SU-DHL-6 (cell line): Measurements from ENCODE around the gene TFB1M.

Source experiments
- H2AFZ ChIP-seq: fragments of 200-600 bp; sonication (generic); 2 replicates; pipeline ENCODE4 v1.6.1; 2014; ENCODE audit warnings: low read depth, mild to moderate bottlenecking, moderate library complexity, mixed read lengths, antibody characterized with exemption, low read length; ENCODE audit not compliant: severe bottlenecking
- H3F3A ChIP-seq: fragments of 200-600 bp; shearing (Covaris generic); 2 replicates; pipeline ENCODE4 v1.6.0; 2016; ENCODE audit warnings: antibody characterized with exemption, mild to moderate bottlenecking; ENCODE audit not compliant: insufficient read depth
- H3K27ac ChIP-seq: fragments of 200-600 bp; sonication (generic); 2 replicates; pipeline ENCODE4 v1.5.1; 2016; ENCODE audit warnings: low read depth, mild to moderate bottlenecking, low read length, moderate library complexity, mixed read lengths
- H3K27me3 ChIP-seq: fragments of 200-600 bp; sonication (generic), shearing (Covaris generic); 2 replicates; pipeline ENCODE4 v1.6.0; 2014; ENCODE audit warnings: mild to moderate bottlenecking, low read length
- H3K36me3 ChIP-seq: fragments of 200-600 bp; sonication (generic); 2 replicates; pipeline ENCODE4 v1.6.1; 2014; ENCODE audit warnings: mild to moderate bottlenecking, low read length, mixed read lengths
- H3K4me2 ChIP-seq: fragments of 300-600, 200-600 bp; shearing (Covaris generic), sonication (generic); 2 replicates; pipeline ENCODE4 v1.6.0; 2014; ENCODE audit warnings: low read length, low read depth, mild to moderate bottlenecking; ENCODE audit not compliant: poor library complexity, severe bottlenecking
- H3K4me3 ChIP-seq: fragments of 200-600 bp; sonication (generic); 2 replicates; pipeline ENCODE4 v1.5.1; 2014; ENCODE audit warnings: antibody characterized with exemption, low read length, mild to moderate bottlenecking, mixed read lengths; ENCODE audit not compliant: insufficient read depth, poor library complexity, severe bottlenecking
- H3K79me2 ChIP-seq: fragments of 200-600 bp; sonication (generic); 2 replicates; pipeline ENCODE4 v1.6.1; 2014; ENCODE audit warnings: mild to moderate bottlenecking, low read length, moderate library complexity; ENCODE audit not compliant: insufficient read depth
- H3K9ac ChIP-seq: fragments of 200-600 bp; sonication (generic); 2 replicates; pipeline ENCODE4 v1.7.0; 2014; ENCODE audit warnings: mild to moderate bottlenecking, low read length
- H3K9me2 ChIP-seq: fragments of 200-600 bp; sonication (generic); replicated peaks from 2 replicates; pipeline ENCODE4 v1.6.1; 2014; ENCODE audit warnings: low read length; ENCODE audit not compliant: insufficient read depth
- H3K9me3 ChIP-seq: fragments of 200-600 bp; sonication (generic); 2 replicates; pipeline ENCODE4 v1.6.1; 2014; ENCODE audit warnings: low read length, mixed read lengths; ENCODE audit not compliant: insufficient read depth
- H4K20me1 ChIP-seq: fragments of 200-600 bp; sonication (generic); 2 replicates; pipeline ENCODE4 v1.6.1; 2014; ENCODE audit warnings: low read depth, mild to moderate bottlenecking, antibody characterized with exemption, low read length, moderate library complexity, mixed read lengths
- CTCF ChIP-seq: fragments of 200-600 bp; sonication (generic); IDR thresholded peaks from one replicate; pipeline ENCODE4 v1.5.1; 2017; ENCODE audit warnings: antibody characterized with exemption, mild to moderate bottlenecking, low read length, moderate library complexity; ENCODE audit not compliant: insufficient read depth, poor library complexity, severe bottlenecking
- EZH2phosphoT487 ChIP-seq: fragments of 200-600 bp; sonication (generic), shearing (Covaris generic); conservative IDR thresholded peaks from 2 replicates; pipeline ENCODE4 v1.6.1; 2018; ENCODE audit warnings: mild to moderate bottlenecking, antibody characterized with exemption, low read length, moderate library complexity, mixed read lengths

TFB1M gene

GRCh38 chr6:155274533-155274932, 39.8 kb downstream of the TFB1M start:
- H3K27ac ChIP-seq, result no peak overlapping the region
- H3K4me3 ChIP-seq, result no peak overlapping the region
- H3K27me3 ChIP-seq, result no peaks in the 10 kb centered on the region
- H2AFZ ChIP-seq, result no peak overlapping the region
- no peak overlapping the region for H3K9ac ChIP-seq
- no peaks in the 10 kb centered on the region for H3K9me2 ChIP-seq
- H3F3A ChIP-seq, result no peaks in the 10 kb centered on the region
- no peak overlapping the region for H3K4me2 ChIP-seq
- no peaks in the 10 kb centered on the region for H3K9me3 ChIP-seq
- H3K79me2 ChIP-seq, result no peaks in the 10 kb centered on the region; the same call in 1 of the 2 replicates
- TF ChIP-seq EZH2phosphoT487 (no peak), CTCF (no peak)
- H3K36me3 ChIP-seq, result peaks cover 16% of the 10 kb centered on the region; the same call in 1 of the 2 replicates
- no peaks in the 10 kb centered on the region for H4K20me1 ChIP-seq

DNA sequence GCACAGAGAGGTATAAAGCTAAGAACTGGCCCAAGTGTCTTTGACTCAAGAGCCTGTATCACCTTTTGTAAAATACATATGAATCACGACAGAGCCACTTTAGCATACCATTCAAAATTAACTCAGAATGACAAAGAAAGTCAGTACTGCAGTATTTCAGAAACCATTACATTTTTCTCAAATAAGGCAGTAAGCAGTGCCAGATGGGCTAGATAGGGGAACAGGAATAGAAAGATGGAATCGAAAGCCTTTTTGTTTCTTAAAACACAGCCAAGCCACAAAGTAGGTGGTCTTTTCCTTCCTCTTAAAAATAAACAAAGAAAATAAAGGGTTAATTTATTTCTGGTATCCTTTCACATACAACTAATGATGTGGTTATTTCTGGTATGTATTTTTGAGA, 40.2 kb downstream of the TFB1M start:
- H4K20me1 ChIP-seq, result no peaks in the 10 kb centered on the region
- no peak overlapping the region for H2AFZ ChIP-seq
- no peak overlapping the region for H3K4me2 ChIP-seq
- H3K4me3 ChIP-seq, result no peak overlapping the region
- no peaks in the 10 kb centered on the region for H3K27me3 ChIP-seq
- H3F3A ChIP-seq, result no peaks in the 10 kb centered on the region
- H3K36me3 ChIP-seq, result peaks cover 15% of the 10 kb centered on the region; the same call in 1 of the 2 replicates
- no peaks in the 10 kb centered on the region for H3K9me3 ChIP-seq
- H3K9me2 ChIP-seq, result no peaks in the 10 kb centered on the region
- TF ChIP-seq EZH2phosphoT487, result no peak
- no peak for TF ChIP-seq CTCF
- no peak overlapping the region for H3K9ac ChIP-seq
- no peak overlapping the region for H3K27ac ChIP-seq
- H3K79me2 ChIP-seq, result no peaks in the 10 kb centered on the region

- no peak overlapping the region for H3K4me2 ChIP-seq
These were observed 40.9 kb downstream of the TFB1M start for GRCh38 chr6:155273431-155273830.

More at GRCh38 chr6:155273431-155273830, 40.9 kb downstream of the TFB1M start:
- H3K36me3 ChIP-seq, result peaks cover 15% of the 10 kb centered on the region; the same call in 1 of the 2 replicates
- H4K20me1 ChIP-seq, result no peaks in the 10 kb centered on the region
- H3K9me2 ChIP-seq, result no peaks in the 10 kb centered on the region
- no peak overlapping the region for H3K4me3 ChIP-seq
- H3K9me3 ChIP-seq, result no peaks in the 10 kb centered on the region
- H3K27ac ChIP-seq, result no peak overlapping the region
- H2AFZ ChIP-seq, result no peak overlapping the region
- TF ChIP-seq EZH2phosphoT487, result no peak
- TF ChIP-seq CTCF, result no peak
- no peak overlapping the region for H3K9ac ChIP-seq
- H3F3A ChIP-seq, result no peaks in the 10 kb centered on the region
- no peaks in the 10 kb centered on the region for H3K27me3 ChIP-seq
- H3K79me2 ChIP-seq, result no peaks in the 10 kb centered on the region
